Measurements from ENCODE around the gene ETHE1.

- TF ChIP-seq MAX (IDR thresholded peaks at IDR 0.05) (no peak), CTCF (IDR thresholded peaks at IDR 0.05; ENCODE audit: control extremely low read depth in 1 of 3, insufficient read depth in 1 of 3, low read depth in 1 of 3, low read length in 3 of 3) (no peak), TAF1 (IDR thresholded peaks at IDR 0.05; ENCODE audit: low read depth, low read length) (no peak), E2F6 (IDR thresholded peaks at IDR 0.05) (no peak), RAD21 (IDR thresholded peaks at IDR 0.05 in 1 of 2, conservative IDR thresholded peaks at IDR 0.05 in 1 of 2; ENCODE audit: low read depth in 2 of 2, low read length in 2 of 2) (no peak), EP300 (IDR thresholded peaks at IDR 0.05; ENCODE audit: borderline replicate concordance in 1 of 2, low read depth in 2 of 2, low read length in 2 of 2) (no peak), MAFK (IDR thresholded peaks at IDR 0.05; ENCODE audit: low read depth, low read length) (no peak), SIN3A (conservative IDR thresholded peaks at IDR 0.05 in 1 of 2, IDR thresholded peaks at IDR 0.05 in 1 of 2; ENCODE audit: low read depth in 1 of 2, low read length in 2 of 2) (no peak)
These were observed 46.4 kb downstream of the ETHE1 start for GRCh38 chr19:43480574-43480973.

Measured in H1 (cell line).